H1 (cell line): ENCODE measurements around the gene CEACAM6. TPM values are rescaled to one million over a fixed set of nuclear protein-coding genes. Genes with fewer than 3 reads are reported as not detected.

ENCODE experiments used
- EGR1 ChIP-seq: IDR thresholded peaks from 2 replicates; pipeline ENCODE4 v1.6.1; 2011; ENCODE audit warnings: low read depth, low read length, borderline replicate concordance
- HDAC2 ChIP-seq, 2 experiments: fragments of 300-600 bp in 1 of 2; sonication (generic) in 1 of 2; IDR thresholded peaks; 2 replicates each; pipeline ENCODE4 v1.6.1; 2011 to 2012; ENCODE audit warnings: low read depth in 2 of 2, low read length in 2 of 2, mild to moderate bottlenecking in 2 of 2, moderate library complexity in 2 of 2, borderline replicate concordance in 1 of 2, inconsistent platforms in 1 of 2
- NRF1 ChIP-seq: IDR thresholded peaks from 2 replicates; pipeline ENCODE4 v1.6.1; 2011; ENCODE audit warnings: mild to moderate bottlenecking, low read depth, low read length, improper control_type of control experiment
- polyA plus RNA-seq, 7 experiments: library from polyadenylated mRNA; depleted of rRNA in 3 of 7; stranded (reverse) in 5 of 7; unstranded in 2 of 7; fragments of >200 nt in 5 of 7; fragments of 200-250 nt in 2 of 7; gene quantifications; 1 replicate in 5 of 7; 2 replicates in 1 of 7; 4 replicates in 1 of 7; pipeline versions ENCODE4 v1.2.1 to v1.2.3, GENCODE V29; 2011 to 2013; ENCODE audit warnings: missing spikeins in 2 of 7, mixed read lengths in 2 of 7
- total RNA-seq: library from RNA; stranded (reverse); fragmentation: NEBNext Ultra II Directional; extraction: Animal tissue kit (Norgen Biotek cat#: 25700); gene quantifications from 2 replicates; pipeline ENCODE4 v1.2.1, GENCODE V29; 2021

CEACAM6 gene
- total and polyA plus RNA-seq, 2 of the 8 experiments (the other 6 are each of a cell fraction or from before 2014, with no cell fraction given): not detected

- no peak for TF ChIP-seq NRF1
- no peak for TF ChIP-seq HDAC2 (IDR thresholded peaks at IDR 0.05; ENCODE audit: borderline replicate concordance in 1 of 2, low read depth in 2 of 2, low read length in 2 of 2)
- no peak for TF ChIP-seq EGR1
- TF ChIP-seq, all 59 proteins: peak for 0
These were observed 47.9 kb upstream of the CEACAM6 start (continued) for GRCh38 chr19:41707502-41707812.
